Upper lobe of right lung (tissue), 1 donor: ENCODE results near the gene MLLT11. TPM values are rescaled to one million over a fixed set of nuclear protein-coding genes. Genes with fewer than 3 reads are reported as not detected.

Experiments used
- ATAC-seq: fragments of 200-7000 bp; cut with Tn5 transposase; one replicate; pipeline ENCODE4 v1.9.1; 2020; ENCODE audit warnings: mild to moderate bottlenecking, moderate library complexity
- DNase-seq: peaks from one replicate; pipeline ENCODE4 v3.0.0-alpha.2; 2020
- H3K27ac ChIP-seq: fragments of 200-600 bp; one replicate; pipeline ENCODE4 v1.8.0; 2022
- H3K27me3 ChIP-seq: fragments of 200-600 bp; one replicate; pipeline ENCODE4 v1.8.0; 2022; ENCODE audit warnings: mild to moderate bottlenecking
- H3K36me3 ChIP-seq: fragments of 200-600 bp; one replicate; pipeline ENCODE4 v1.8.0; 2022
- H3K4me1 ChIP-seq: fragments of 200-600 bp; one replicate; pipeline ENCODE4 v1.8.0; 2022
- H3K4me3 ChIP-seq: fragments of 200-600 bp; one replicate; pipeline ENCODE4 v1.8.0; 2022; ENCODE audit warnings: mild to moderate bottlenecking
- H3K9me3 ChIP-seq: fragments of 200-600 bp; one replicate; pipeline ENCODE4 v1.8.0; 2022
- intact Hi-C: fragments of 100-400 bp; cut with DNase I; formaldehyde crosslinking; loops from one replicate; pipeline ENCODE4 v1.11.0; 2022
- total RNA-seq: library from RNA; stranded (reverse); fragmentation: NEBNext Ultra II Directional; extraction: Animal tissue kit (Norgen Biotek cat#: 25700); gene quantifications from one replicate; pipeline ENCODE4 v1.2.1, GENCODE V29; 2021
- TF ChIP-seq, protein P1 (sequence below): fragments of 200-600 bp; IDR thresholded peaks from one replicate; pipeline ENCODE4 v1.8.0; 2022; ENCODE audit warnings: antibody characterized with exemption
- donor health status: DM: no; HTN: yes; CAD: no; lungs with severe emphysema.

Gene MLLT11
- total RNA-seq, 1 donor from 2014 or later = 0.72 TPM

DNA sequence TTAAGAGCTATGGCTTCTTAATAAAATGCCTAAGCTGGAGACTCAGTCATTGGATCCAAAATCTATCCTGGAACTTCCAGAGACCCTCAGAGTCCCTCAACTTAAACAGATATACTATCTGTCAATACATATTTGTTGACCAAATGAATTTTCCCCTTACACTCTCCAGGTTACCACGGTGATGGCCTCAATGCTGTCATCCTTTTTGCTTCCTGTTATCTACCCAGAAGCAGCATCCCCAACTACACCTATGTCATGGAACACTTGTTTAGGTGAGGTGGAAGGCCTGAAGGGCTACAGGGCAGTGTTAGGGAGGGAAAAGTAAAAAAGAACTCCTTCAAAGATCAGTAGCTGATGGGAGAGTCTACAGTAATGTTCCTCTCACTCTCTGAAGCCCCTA, 17.0 kb upstream of the MLLT11 start:
- Histone ChIP-seq H3K27ac (no peak overlapping the region), H3K27me3 (no peaks in the 10 kb centered on the region), H3K9me3 (no peaks in the 10 kb centered on the region), H3K4me1 (peaks cover 8% of the 10 kb centered on the region), H3K4me3 (no peak overlapping the region), H3K36me3 (no peaks in the 10 kb centered on the region)
- ATAC-seq (no peak), DNase-seq (no peak)
- TF ChIP-seq, protein P1, sequence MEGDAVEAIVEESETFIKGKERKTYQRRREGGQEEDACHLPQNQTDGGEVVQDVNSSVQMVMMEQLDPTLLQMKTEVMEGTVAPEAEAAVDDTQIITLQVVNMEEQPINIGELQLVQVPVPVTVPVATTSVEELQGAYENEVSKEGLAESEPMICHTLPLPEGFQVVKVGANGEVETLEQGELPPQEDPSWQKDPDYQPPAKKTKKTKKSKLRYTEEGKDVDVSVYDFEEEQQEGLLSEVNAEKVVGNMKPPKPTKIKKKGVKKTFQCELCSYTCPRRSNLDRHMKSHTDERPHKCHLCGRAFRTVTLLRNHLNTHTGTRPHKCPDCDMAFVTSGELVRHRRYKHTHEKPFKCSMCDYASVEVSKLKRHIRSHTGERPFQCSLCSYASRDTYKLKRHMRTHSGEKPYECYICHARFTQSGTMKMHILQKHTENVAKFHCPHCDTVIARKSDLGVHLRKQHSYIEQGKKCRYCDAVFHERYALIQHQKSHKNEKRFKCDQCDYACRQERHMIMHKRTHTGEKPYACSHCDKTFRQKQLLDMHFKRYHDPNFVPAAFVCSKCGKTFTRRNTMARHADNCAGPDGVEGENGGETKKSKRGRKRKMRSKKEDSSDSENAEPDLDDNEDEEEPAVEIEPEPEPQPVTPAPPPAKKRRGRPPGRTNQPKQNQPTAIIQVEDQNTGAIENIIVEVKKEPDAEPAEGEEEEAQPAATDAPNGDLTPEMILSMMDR = no peak
- intact Hi-C loops = no loop called here

DNA sequence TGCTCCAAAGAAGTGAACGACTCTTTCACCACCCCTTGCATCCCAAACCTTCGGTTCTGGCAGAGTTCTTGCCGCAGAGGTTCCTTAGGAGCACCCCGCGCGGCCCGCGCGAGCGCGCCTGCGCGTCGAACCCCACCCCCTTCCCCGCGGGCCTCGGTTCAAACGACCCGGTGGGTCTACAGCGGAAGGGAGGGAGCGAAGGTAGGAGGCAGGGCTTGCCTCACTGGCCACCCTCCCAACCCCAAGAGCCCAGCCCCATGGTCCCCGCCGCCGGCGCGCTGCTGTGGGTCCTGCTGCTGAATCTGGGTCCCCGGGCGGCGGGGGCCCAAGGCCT, 12.6 kb upstream of the MLLT11 start, which contains the start of gene C1orf56:
Gene C1orf56, plus strand, starts transcription at position 161 of the 334 bp plus-strand sequence. Its CDS starts 97 bp downstream, at position 258.
- peak within 1 kb of the TSS; percentile 92 for H3K4me3 ChIP-seq
- ATAC-seq = peak; percentile 88
- peaks cover 21% of the 10 kb centered on the region for H3K36me3 ChIP-seq
- H3K27me3 ChIP-seq = no peaks in the 10 kb centered on the region
- intact Hi-C loops = no loop called here
- H3K9me3 ChIP-seq = no peaks in the 10 kb centered on the region
- TF ChIP-seq, protein P1 = no peak
- peaks cover 14% of the 10 kb centered on the region for H3K4me1 ChIP-seq
- peak; percentile 84 for DNase-seq
- peak within 1 kb of the TSS; percentile 83 for H3K27ac ChIP-seq

DNA sequence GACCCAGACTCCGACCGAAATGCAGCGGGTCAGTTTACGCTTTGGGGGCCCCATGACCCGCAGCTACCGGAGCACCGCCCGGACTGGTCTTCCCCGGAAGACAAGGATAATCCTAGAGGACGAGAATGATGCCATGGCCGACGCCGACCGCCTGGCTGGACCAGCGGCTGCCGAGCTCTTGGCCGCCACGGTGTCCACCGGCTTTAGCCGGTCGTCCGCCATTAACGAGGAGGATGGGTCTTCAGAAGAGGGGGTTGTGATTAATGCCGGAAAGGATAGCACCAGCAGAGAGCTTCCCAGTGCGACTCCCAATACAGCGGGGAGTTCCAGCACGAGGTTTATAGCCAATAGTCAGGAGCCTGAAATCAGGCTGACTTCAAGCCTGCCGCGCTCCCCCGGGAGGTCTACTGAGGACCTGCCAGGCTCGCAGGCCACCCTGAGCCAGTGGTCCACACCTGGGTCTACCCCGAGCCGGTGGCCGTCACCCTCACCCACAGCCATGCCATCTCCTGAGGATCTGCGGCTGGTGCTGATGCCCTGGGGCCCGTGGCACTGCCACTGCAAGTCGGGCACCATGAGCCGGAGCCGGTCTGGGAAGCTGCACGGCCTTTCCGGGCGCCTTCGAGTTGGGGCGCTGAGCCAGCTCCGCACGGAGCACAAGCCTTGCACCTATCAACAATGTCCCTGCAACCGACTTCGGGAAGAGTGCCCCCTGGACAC, 12.1 kb upstream of the MLLT11 start:
- DNase-seq = peak; percentile 84

DNA sequence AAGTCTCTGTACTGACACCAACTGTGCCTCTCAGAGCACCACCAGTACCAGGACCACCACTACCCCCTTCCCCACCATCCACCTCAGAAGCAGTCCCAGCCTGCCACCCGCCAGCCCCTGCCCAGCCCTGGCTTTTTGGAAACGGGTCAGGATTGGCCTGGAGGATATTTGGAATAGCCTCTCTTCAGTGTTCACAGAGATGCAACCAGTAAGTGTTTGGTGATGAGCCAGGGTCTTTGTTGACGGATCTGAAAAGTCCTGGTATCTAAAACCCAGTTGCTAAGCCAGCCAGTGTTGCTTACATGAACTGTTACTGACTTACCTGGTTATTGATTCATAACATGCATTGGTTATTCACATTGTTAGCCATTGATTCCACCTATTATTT, 11.6 kb upstream of the MLLT11 start:
- Histone ChIP-seq H3K36me3 (peaks cover 31% of the 10 kb centered on the region), H3K27ac (peak overlapping the region; percentile 83), H3K27me3 (no peaks in the 10 kb centered on the region), H3K4me1 (peaks cover 14% of the 10 kb centered on the region), H3K4me3 (peak overlapping the region; percentile 92), H3K9me3 (no peaks in the 10 kb centered on the region)
- DNase-seq (no peak), ATAC-seq (no peak)
- intact Hi-C loops = no loop called here
- TF ChIP-seq, protein P1 = no peak

More for the DNA sequence above, 12.1 kb upstream of the MLLT11 start:
- peaks cover 14% of the 10 kb centered on the region for H3K4me1 ChIP-seq
- intact Hi-C loops = no loop called here
- H3K9me3 ChIP-seq = no peaks in the 10 kb centered on the region
- TF ChIP-seq, protein P1 = peak; percentile 51
- peak; percentile 89 for ATAC-seq
- H3K4me3 ChIP-seq = peak overlapping the region; percentile 92
- peaks cover 26% of the 10 kb centered on the region for H3K36me3 ChIP-seq
- H3K27ac ChIP-seq = peak overlapping the region; percentile 83
- H3K27me3 ChIP-seq = no peaks in the 10 kb centered on the region

DNA sequence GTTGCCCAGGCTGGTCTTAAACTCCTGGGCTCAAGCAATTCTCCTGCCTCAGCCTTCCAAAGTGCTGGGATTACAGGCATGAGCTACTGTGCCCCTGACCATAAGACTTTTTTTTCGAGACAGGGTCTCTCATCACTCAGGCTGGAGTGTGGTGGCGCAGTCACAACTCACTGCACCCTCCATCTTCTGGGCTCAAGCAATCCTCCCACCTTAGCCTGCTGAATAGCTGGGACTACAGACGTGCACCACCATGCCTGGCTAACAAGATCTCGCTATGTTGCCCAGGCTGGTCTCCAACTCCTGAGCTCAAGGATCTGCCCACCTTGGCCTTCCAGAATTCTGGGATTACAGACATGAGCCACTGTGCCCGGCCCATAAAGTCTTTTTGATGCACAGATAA, 10.7 kb upstream of the MLLT11 start:
- TF ChIP-seq, protein P1 = no peak
- DNase-seq (no peak), ATAC-seq (no peak)
- Histone ChIP-seq H3K4me1 (peaks cover 14% of the 10 kb centered on the region), H3K36me3 (peaks cover 40% of the 10 kb centered on the region), H3K4me3 (no peak overlapping the region), H3K9me3 (no peaks in the 10 kb centered on the region), H3K27me3 (no peaks in the 10 kb centered on the region), H3K27ac (no peak overlapping the region)
- intact Hi-C loops = no loop called here
